WERI-Rb-1 (cell line): ENCODE measurements around the gene CDC34.

Experiments
- DNase-seq: peaks from one replicate; pipeline ENCODE4 v3.0.0-alpha.2; 2020
- H3K27ac ChIP-seq: fragments of 250-450 bp; sonication (Bioruptor Pico); 2 replicates; pipeline ENCODE4 v1.5.1; 2020; ENCODE audit warnings: mild to moderate bottlenecking, moderate library complexity
- H3K27me3 ChIP-seq: fragments of 250-450 bp; sonication (Bioruptor Pico); 2 replicates; pipeline ENCODE4 v1.5.1; 2021; ENCODE audit warnings: mild to moderate bottlenecking, low read depth, moderate library complexity; ENCODE audit not compliant: insufficient read depth, severe bottlenecking
- H3K36me3 ChIP-seq: fragments of 250-450 bp; sonication (Bioruptor Pico); 2 replicates; pipeline ENCODE4 v1.5.1; 2020; ENCODE audit warnings: mild to moderate bottlenecking, moderate library complexity
- H3K4me3 ChIP-seq: 2 replicates; pipeline ENCODE4 v1.5.1; 2011; ENCODE audit warnings: low read depth, mild to moderate bottlenecking, control low read depth, low read length
- H3K9me3 ChIP-seq: fragments of 250-450 bp; sonication (Bioruptor Pico); 2 replicates; pipeline ENCODE4 v1.5.1; 2021; ENCODE audit warnings: mild to moderate bottlenecking, moderate library complexity; ENCODE audit not compliant: severe bottlenecking
- TF ChIP-seq, protein P1 (sequence below): IDR thresholded peaks from 2 replicates; pipeline ENCODE4 v1.5.1; 2011; ENCODE audit warnings: low read depth, mild to moderate bottlenecking, control low read depth, inconsistent platforms, low read length

CDC34 gene

DNA sequence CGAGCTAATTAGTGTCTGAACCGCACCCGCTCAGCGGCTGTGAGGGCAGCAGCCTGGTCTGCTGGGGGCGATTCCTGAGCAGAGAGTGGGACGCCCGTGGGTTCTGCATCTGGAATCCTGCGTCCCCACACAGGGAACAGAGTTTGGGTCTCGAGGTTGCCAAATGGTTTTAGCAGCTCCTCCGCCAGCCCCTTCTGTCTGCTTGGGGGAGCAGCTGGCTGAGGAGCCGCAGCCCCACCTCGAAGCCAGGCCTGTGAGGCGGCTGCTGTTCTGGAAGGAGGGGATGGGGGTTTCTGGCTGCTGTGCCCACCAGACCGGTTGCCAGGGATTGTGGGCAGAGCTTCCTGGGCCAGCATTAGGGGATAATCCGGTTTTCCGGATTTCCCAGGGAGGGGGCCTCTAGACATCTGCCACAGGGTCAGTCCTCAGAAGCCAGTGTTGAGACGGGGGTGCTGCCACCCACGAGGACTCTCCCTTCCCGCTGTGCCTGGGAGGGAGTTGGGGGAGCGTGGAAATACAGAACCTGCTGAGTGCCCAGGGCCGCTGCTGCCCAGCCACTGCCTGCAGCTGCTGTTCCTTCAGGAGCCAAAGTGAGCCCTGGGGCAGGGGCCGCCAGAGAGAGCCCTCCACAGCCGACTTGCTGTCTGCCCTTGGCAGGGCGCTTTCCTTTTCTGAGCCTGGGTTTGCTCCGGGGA, 2.0 kb downstream of the CDC34 start:
- peak overlapping the region; percentile 89 for H3K4me3 ChIP-seq
- TF ChIP-seq, protein P1, sequence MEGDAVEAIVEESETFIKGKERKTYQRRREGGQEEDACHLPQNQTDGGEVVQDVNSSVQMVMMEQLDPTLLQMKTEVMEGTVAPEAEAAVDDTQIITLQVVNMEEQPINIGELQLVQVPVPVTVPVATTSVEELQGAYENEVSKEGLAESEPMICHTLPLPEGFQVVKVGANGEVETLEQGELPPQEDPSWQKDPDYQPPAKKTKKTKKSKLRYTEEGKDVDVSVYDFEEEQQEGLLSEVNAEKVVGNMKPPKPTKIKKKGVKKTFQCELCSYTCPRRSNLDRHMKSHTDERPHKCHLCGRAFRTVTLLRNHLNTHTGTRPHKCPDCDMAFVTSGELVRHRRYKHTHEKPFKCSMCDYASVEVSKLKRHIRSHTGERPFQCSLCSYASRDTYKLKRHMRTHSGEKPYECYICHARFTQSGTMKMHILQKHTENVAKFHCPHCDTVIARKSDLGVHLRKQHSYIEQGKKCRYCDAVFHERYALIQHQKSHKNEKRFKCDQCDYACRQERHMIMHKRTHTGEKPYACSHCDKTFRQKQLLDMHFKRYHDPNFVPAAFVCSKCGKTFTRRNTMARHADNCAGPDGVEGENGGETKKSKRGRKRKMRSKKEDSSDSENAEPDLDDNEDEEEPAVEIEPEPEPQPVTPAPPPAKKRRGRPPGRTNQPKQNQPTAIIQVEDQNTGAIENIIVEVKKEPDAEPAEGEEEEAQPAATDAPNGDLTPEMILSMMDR = no peak
- no peaks in the 10 kb centered on the region for H3K27me3 ChIP-seq
- H3K27ac ChIP-seq = peak overlapping the region; percentile 90
- DNase-seq = peak; percentile 75
- H3K9me3 ChIP-seq = no peaks in the 10 kb centered on the region
- H3K36me3 ChIP-seq = peaks cover 38% of the 10 kb centered on the region

DNA sequence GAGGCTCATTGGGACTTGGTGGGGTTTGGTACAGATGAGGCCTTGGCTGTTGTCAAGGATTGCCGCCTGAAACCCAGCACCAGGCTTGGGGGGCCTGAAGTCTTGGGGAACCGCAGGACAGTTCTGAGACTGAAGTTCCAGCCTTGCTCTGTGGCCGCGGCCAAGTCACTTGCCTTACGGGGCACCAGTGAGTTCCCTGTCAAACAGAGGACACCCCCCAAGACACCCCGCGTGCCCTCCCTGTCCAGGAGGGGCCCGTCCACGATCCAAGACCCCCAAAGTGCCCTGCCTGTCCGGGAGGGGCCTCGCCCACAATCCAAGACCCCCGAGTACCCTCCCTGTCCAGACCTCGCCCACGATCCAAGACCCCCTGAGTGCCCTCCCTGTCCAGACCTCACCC, 2.5 kb downstream of the CDC34 start:
- H3K27me3 ChIP-seq = no peaks in the 10 kb centered on the region
- peak overlapping the region; percentile 90 for H3K27ac ChIP-seq
- peaks cover 44% of the 10 kb centered on the region for H3K36me3 ChIP-seq
- peak overlapping the region; percentile 89 for H3K4me3 ChIP-seq
- H3K9me3 ChIP-seq = no peaks in the 10 kb centered on the region
- no peak for DNase-seq
- TF ChIP-seq, protein P1 = no peak

DNA sequence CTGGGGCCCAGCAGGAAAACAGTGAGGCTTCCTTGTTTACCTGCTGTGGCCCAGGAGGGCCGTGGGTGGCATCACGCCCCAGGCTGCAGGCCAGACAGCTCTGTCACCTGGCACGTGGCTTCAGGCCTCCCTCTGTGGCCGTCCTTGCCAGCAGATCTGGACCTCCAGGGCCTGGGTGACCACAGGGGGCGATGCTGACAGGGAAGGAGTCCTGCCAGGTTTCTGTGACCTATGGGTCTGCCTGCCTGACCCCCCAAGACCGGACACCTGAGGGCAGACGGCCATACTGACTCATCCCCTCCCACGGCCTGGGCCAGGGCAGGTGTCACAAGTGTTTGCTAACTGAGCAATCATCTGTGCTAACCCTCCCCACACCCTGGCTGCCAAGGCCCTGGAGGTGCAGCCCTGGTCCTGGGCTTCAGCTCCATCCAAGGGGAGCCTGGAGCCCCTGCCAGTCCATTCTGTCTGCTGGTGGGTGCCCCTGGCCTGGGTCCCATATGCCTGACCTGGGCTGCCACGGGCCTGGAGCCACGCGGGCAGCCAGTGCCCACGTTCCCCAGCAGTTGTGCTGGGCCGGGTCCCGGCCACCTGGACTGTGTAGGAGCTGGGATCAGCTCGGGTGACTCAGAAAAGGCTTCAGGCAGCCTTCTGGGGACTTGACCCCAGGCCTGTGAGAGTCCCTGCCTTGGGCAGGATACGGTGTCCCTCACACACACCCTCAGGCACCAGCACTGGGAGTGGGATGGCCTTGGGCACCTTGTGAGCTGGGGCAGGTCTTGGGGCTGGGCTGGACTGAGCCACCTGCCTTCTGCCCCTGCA, 3.7 kb downstream of the CDC34 start:
- DNase-seq = no peak
- H3K9me3 ChIP-seq = no peaks in the 10 kb centered on the region
- H3K27me3 ChIP-seq = no peaks in the 10 kb centered on the region
- TF ChIP-seq, protein P1 = no peak; the same call in 1 of the 2 replicates
- H3K36me3 ChIP-seq = peaks cover 50% of the 10 kb centered on the region
- H3K27ac ChIP-seq = peak overlapping the region; percentile 26; the same call in 1 of the 2 replicates
- H3K4me3 ChIP-seq = no peak overlapping the region

DNA sequence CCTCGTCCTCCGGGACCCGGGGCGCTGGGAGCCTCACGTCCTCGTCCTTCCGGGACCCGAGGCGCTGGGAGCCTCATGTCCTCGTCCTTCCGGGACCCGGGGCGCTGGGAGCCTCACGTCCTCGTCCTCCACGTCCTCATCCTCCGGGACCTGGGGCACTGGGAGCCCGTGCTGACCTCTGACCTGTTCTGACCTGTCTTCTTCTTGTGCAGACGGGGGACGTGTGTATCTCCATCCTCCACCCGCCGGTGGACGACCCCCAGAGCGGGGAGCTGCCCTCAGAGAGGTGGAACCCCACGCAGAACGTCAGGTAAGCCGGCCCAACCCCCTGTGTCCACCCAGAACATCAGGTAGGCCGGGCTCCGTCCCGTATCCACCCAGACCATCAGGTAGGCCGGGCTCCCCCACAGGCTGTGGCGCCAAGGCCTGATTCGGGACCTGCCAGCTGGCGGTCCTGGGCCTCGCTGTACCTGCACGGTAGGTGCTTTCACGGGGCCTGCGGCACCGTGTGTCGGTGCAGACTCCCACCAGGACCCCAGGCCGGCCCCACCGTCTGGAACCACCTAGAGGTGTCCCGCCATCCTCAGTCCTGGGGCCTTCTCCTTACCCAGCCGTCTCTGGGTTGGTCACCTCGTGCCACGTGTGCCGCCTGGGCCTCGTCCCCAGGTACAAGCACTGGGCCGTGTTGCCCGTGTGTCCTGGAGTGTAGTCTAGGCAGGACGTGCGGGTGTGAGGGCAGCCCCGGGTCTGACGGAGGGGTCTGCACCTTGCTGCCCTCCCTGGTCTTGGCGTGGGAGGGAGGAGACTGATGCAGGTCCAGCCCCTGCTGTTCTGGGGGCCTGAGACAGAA, 4.7 kb downstream of the CDC34 start:
- no peaks in the 10 kb centered on the region for H3K27me3 ChIP-seq
- DNase-seq = no peak
- H3K9me3 ChIP-seq = no peaks in the 10 kb centered on the region
- no peak overlapping the region for H3K4me3 ChIP-seq
- peaks cover 51% of the 10 kb centered on the region for H3K36me3 ChIP-seq
- TF ChIP-seq, protein P1 = no peak
- H3K27ac ChIP-seq = no peak overlapping the region

DNA sequence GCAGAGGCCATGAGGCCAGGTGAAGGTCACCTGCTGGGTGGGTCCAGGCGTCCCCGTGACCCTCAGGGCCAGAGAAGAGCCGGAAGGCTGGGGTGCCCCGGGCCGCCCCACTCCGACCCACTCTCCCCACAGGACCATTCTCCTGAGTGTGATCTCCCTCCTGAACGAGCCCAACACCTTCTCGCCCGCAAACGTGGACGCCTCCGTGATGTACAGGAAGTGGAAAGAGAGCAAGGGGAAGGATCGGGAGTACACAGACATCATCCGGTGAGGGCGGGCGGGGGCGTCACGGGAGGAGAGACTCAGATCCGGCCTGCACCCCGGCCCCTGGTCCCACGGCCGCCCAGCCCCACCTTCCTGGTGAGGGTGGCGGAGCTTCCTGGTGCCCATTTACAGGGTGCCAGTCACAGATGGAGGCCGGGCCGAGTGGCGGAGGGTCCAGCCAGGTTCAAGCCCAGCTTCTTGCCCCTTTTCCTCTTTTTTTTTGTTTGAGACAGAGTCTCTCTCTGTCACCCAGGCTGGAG, 5.4 kb downstream of the CDC34 start:
- no peaks in the 10 kb centered on the region for H3K9me3 ChIP-seq
- no peaks in the 10 kb centered on the region for H3K27me3 ChIP-seq
- TF ChIP-seq, protein P1 = no peak
- H3K36me3 ChIP-seq = peaks cover 56% of the 10 kb centered on the region
- H3K27ac ChIP-seq = no peak overlapping the region
- H3K4me3 ChIP-seq = no peak overlapping the region
- DNase-seq = no peak
